Mesenchymal stem cell (in vitro differentiated cells and primary cell): ENCODE results near the gene LRRC26.

Source experiments
- DNase-seq: peaks from one replicate; pipeline ENCODE4 v3.0.0-alpha.2; 2013
- H2AFZ ChIP-seq: one replicate; pipeline ENCODE4 v1.6.1; 2013; ENCODE audit warnings: low read depth, mild to moderate bottlenecking, control low read depth, inconsistent platforms, low read length, moderate library complexity
- H2AK5ac ChIP-seq: 2 replicates; pipeline ENCODE4 v1.6.1; 2013; ENCODE audit warnings: low read length, moderate library complexity, mild to moderate bottlenecking, inconsistent platforms; ENCODE audit not compliant: severe bottlenecking
- H2BK120ac ChIP-seq: one replicate; pipeline ENCODE4 v1.6.1; 2013; ENCODE audit warnings: low read depth, mild to moderate bottlenecking, inconsistent platforms, low read length, moderate library complexity
- H2BK12ac ChIP-seq, 2 experiments: one replicate each; pipeline ENCODE4 v1.6.1; 2013; ENCODE audit warnings: inconsistent platforms in 2 of 2, low read length in 2 of 2, mild to moderate bottlenecking in 2 of 2, moderate library complexity in 2 of 2, control low read depth in 1 of 2
- H2BK15ac ChIP-seq: one replicate; pipeline ENCODE4 v1.6.1; 2013; ENCODE audit warnings: mild to moderate bottlenecking, low read depth, inconsistent platforms; ENCODE audit not compliant: poor library complexity, severe bottlenecking
- H2BK5ac ChIP-seq: 2 replicates; pipeline ENCODE4 v1.6.1; 2013; ENCODE audit warnings: low read depth, mild to moderate bottlenecking, low read length, control low read depth, inconsistent platforms; ENCODE audit not compliant: poor library complexity, severe bottlenecking
- H3K14ac ChIP-seq, 2 experiments: one replicate each; pipeline ENCODE4 v1.6.1; 2013; ENCODE audit warnings: inconsistent platforms in 2 of 2, low read length in 2 of 2, control low read depth in 1 of 2, mild to moderate bottlenecking in 1 of 2, moderate library complexity in 1 of 2
- H3K18ac ChIP-seq, 2 experiments: one replicate each; pipeline ENCODE4 v1.6.1; 2013; ENCODE audit warnings: inconsistent platforms in 2 of 2, low read length in 2 of 2, control low read depth in 1 of 2, low read depth in 1 of 2, mild to moderate bottlenecking in 1 of 2
- H3K23ac ChIP-seq, 2 experiments: one replicate each; pipeline ENCODE4 v1.6.1; 2013; ENCODE audit warnings: inconsistent platforms in 2 of 2, low read length in 2 of 2, mild to moderate bottlenecking in 2 of 2, moderate library complexity in 2 of 2, control low read depth in 1 of 2
- H3K27ac ChIP-seq: 2 replicates; pipeline ENCODE4 v1.5.1; 2013; ENCODE audit warnings: mild to moderate bottlenecking, moderate library complexity, low read length, control low read depth, inconsistent platforms; ENCODE audit not compliant: poor library complexity, severe bottlenecking
- H3K27me3 ChIP-seq, 2 experiments: 2 replicates each; pipeline versions ENCODE4 v1.6.1 to v1.7.0; 2013; ENCODE audit warnings: low read length in 2 of 2, mild to moderate bottlenecking in 2 of 2, moderate library complexity in 2 of 2, control low read depth in 1 of 2, inconsistent platforms in 1 of 2; ENCODE audit not compliant: control insufficient read depth in 1 of 2, insufficient read depth in 1 of 2
- H3K36me3 ChIP-seq, 2 experiments: 2 replicates each; pipeline versions ENCODE4 v1.6.1 to v1.7.0; 2013; ENCODE audit warnings: low read length in 2 of 2, control low read depth in 1 of 2, inconsistent platforms in 1 of 2, low read depth in 1 of 2, mild to moderate bottlenecking in 1 of 2; ENCODE audit not compliant: insufficient read depth in 2 of 2, control insufficient read depth in 1 of 2
- H3K4ac ChIP-seq, 2 experiments: one replicate each; pipeline ENCODE4 v1.6.1; 2013; ENCODE audit warnings: inconsistent platforms in 2 of 2, low read length in 2 of 2, mild to moderate bottlenecking in 2 of 2, moderate library complexity in 2 of 2, control low read depth in 1 of 2, low read depth in 1 of 2
- H3K4me1 ChIP-seq: 2 replicates; pipeline ENCODE4 v1.6.1; 2013; ENCODE audit warnings: low read depth, low read length, control low read depth; ENCODE audit not compliant: control insufficient read depth, insufficient read depth
- H3K4me2 ChIP-seq: 2 replicates; pipeline ENCODE4 v1.6.1; 2013; ENCODE audit warnings: low read length, mild to moderate bottlenecking, inconsistent platforms; ENCODE audit not compliant: poor library complexity, severe bottlenecking
- H3K4me3 ChIP-seq, 2 experiments: 2 replicates each; pipeline versions ENCODE4 v1.5.1 to v1.7.0; 2013; ENCODE audit warnings: low read length in 2 of 2, mild to moderate bottlenecking in 2 of 2, control low read depth in 1 of 2, low read depth in 1 of 2; ENCODE audit not compliant: insufficient read depth in 1 of 2
- H3K79me1 ChIP-seq: replicated peaks from 2 replicates; pipeline ENCODE4 v1.6.1; 2013; ENCODE audit warnings: mild to moderate bottlenecking, control low read depth, low read length, inconsistent platforms; ENCODE audit not compliant: poor library complexity, severe bottlenecking
- H3K9ac ChIP-seq: 2 replicates; pipeline ENCODE4 v1.7.0; 2013; ENCODE audit warnings: mild to moderate bottlenecking, low read length, moderate library complexity
- H3K9me3 ChIP-seq: 2 replicates; pipeline ENCODE4 v1.7.0; 2013; ENCODE audit warnings: mild to moderate bottlenecking, low read length; ENCODE audit not compliant: control insufficient read depth
- H4K8ac ChIP-seq: one replicate; pipeline ENCODE4 v1.6.1; 2013; ENCODE audit warnings: inconsistent platforms, mild to moderate bottlenecking, low read length, moderate library complexity
- H4K91ac ChIP-seq: one replicate; pipeline ENCODE4 v1.6.1; 2013; ENCODE audit warnings: mild to moderate bottlenecking, low read length, inconsistent platforms
- WGBS: methylation state at CpG from one replicate; pipeline ENCODE4 v1.1.7; 2013; ENCODE audit warnings: mixed read lengths; 5-methylcytosine and 5-hydroxymethylcytosine counted together

Gene LRRC26

DNA sequence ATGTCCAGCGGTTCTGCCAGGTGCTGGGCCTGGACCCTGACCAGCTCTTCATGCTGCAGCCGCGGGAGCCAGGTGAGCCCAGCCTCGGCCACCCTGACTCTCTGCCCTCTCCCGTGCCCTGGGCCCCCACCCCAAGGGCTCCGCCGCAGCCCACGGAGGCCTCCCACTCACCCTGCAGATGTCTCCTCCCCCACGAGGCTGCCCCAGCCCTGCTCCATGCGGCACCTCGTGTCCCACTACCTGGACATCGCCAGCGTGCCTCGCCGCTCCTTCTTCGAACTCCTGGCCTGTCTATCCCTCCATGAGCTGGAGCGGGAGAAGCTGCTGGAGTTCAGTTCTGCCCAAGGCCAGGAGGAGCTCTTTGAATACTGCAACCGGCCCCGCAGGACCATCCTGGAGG lies 44.8 kb upstream of the LRRC26 start:
- WGBS = 96% methylated on average over 19 of the region's 19 CpGs

DNA sequence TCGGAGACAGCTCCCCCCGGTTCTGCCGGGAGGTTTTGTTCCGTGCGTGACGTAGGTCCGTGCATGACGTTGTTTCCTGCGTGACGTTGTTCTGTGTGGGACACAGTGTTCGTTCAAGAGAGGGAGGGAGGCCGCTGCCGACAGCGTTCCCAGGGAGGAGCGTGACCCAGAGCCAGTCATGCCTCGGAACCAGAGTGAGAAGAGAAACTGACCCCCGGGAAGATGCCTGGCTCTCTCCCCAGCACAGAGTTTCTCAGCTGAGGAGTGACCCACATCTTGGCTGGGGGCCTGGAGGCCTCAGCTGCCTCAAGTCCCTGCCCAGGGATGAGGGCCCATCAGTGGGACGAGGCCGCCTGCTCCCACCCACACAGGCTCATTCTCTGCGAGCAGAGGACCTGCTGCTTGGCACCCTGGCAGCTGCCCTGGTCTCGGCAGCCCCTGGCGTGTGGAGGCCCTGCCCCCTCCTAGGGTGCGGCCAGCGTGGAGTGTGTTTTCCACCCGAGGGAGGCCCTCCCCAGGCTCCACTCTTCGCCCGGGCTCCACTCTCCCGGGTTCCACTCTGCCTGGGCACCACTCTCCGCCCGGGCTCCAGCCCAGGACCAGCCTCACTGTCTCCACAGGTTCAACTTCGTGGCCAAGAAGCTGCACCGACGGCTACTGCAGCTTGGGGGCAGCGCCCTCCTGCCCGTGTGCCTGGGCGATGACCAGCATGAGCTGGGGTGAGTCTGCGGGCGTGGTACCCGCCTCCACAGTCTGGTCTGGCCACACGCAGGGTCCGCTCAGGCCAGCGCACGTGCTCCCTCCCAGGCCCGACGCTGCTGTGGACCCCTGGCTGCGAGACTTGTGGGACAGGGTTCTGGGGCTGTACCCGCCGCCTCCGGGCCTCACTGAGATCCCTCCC lies 43.6 kb upstream of the LRRC26 start:
- H2BK120ac ChIP-seq = no peak overlapping the region
- H3K9me3 ChIP-seq = no peaks in the 10 kb centered on the region
- no peak overlapping the region for H3K4me3 ChIP-seq
- WGBS = 96% methylated on average over 49 of the region's 49 CpGs
- H2BK12ac ChIP-seq = no peak overlapping the region
- H3K27me3 ChIP-seq = no peaks in the 10 kb centered on the region
- no peak overlapping the region for H2BK15ac ChIP-seq
- H4K91ac ChIP-seq = no peak overlapping the region
- H3K4me2 ChIP-seq = no peak overlapping the region
- peaks cover 11 to 83% of the 10 kb centered on the region in 2 experiments for H3K36me3 ChIP-seq
- no peak overlapping the region for H3K4ac ChIP-seq
- no peak overlapping the region for H2AK5ac ChIP-seq
- H3K23ac ChIP-seq = no peak overlapping the region
- H3K14ac ChIP-seq = no peak overlapping the region
- H2BK5ac ChIP-seq = no peak overlapping the region
- no peak overlapping the region for H3K27ac ChIP-seq
- H2AFZ ChIP-seq = no peak overlapping the region
- H3K18ac ChIP-seq = no peak overlapping the region
- H3K79me1 ChIP-seq = peaks cover 7% of the 10 kb centered on the region
- no peak for DNase-seq
- H3K4me1 ChIP-seq = peaks cover 23% of the 10 kb centered on the region
- peak overlapping the region; percentile 10 for H4K8ac ChIP-seq
- H3K9ac ChIP-seq = no peak overlapping the region

More for the DNA sequence above, 44.8 kb upstream of the LRRC26 start:
- Histone ChIP-seq H3K27me3 (no peaks in the 10 kb centered on the region), H3K4ac (no peak overlapping the region), H2BK15ac (no peak overlapping the region), H3K27ac (no peak overlapping the region), H3K79me1 (peaks cover 3% of the 10 kb centered on the region), H4K91ac (no peak overlapping the region), H4K8ac (no peak overlapping the region), H3K4me3 (no peak overlapping the region), H3K14ac (no peak overlapping the region), H2BK5ac (no peak overlapping the region), H3K36me3 (peaks cover 5 to 70% of the 10 kb centered on the region in 2 experiments), H3K4me2 (no peak overlapping the region), H3K18ac (no peak overlapping the region), H3K9ac (no peak overlapping the region), H3K23ac (no peak overlapping the region), H3K4me1 (peaks cover 33% of the 10 kb centered on the region), H2AK5ac (no peak overlapping the region), H3K9me3 (no peaks in the 10 kb centered on the region), H2AFZ (no peak overlapping the region), H2BK12ac (no peak overlapping the region), H2BK120ac (no peak overlapping the region)
- DNase-seq = no peak

DNA sequence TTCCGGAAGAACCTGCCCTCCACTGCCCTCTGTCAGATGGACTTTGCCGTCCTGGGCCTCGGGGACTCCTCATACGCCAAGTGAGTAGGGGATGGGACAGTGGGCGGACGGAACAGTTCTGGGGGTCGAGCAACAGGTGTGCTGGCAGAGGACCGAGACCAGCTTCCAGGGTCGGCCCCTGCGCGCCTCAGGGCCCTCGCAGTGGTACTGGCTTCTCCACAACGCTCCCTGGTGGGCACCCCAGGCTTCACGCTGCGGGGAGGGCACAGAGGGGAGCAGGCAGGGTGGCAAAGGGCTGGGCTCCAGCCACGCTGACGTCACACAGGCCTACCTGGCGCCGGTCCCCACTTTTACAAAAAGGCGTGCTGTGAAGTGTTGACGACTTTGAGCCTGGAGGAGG lies 42.7 kb upstream of the LRRC26 start:
- H3K79me1 ChIP-seq = peaks cover 8% of the 10 kb centered on the region
- H3K4ac ChIP-seq = no peak overlapping the region
- H4K8ac ChIP-seq = no peak overlapping the region
- no peak for DNase-seq
- no peak overlapping the region for H3K4me3 ChIP-seq
- H3K4me1 ChIP-seq = peaks cover 14% of the 10 kb centered on the region
- H2BK5ac ChIP-seq = no peak overlapping the region
- no peak overlapping the region for H2AK5ac ChIP-seq
- no peak overlapping the region for H2BK15ac ChIP-seq
- H3K23ac ChIP-seq = no peak overlapping the region
- no peak overlapping the region for H2AFZ ChIP-seq
- no peak overlapping the region for H2BK12ac ChIP-seq
- WGBS = 92% methylated on average over 21 of the region's 21 CpGs
- no peaks in the 10 kb centered on the region for H3K9me3 ChIP-seq
- no peak overlapping the region for H4K91ac ChIP-seq
- no peak overlapping the region for H3K18ac ChIP-seq
- no peak overlapping the region for H3K14ac ChIP-seq
- H3K9ac ChIP-seq = no peak overlapping the region
- H3K36me3 ChIP-seq = peaks cover 13 to 85% of the 10 kb centered on the region in 2 experiments
- H3K4me2 ChIP-seq = no peak overlapping the region
- H3K27ac ChIP-seq = no peak overlapping the region
- no peak overlapping the region for H2BK120ac ChIP-seq
- H3K27me3 ChIP-seq = no peaks in the 10 kb centered on the region

DNA sequence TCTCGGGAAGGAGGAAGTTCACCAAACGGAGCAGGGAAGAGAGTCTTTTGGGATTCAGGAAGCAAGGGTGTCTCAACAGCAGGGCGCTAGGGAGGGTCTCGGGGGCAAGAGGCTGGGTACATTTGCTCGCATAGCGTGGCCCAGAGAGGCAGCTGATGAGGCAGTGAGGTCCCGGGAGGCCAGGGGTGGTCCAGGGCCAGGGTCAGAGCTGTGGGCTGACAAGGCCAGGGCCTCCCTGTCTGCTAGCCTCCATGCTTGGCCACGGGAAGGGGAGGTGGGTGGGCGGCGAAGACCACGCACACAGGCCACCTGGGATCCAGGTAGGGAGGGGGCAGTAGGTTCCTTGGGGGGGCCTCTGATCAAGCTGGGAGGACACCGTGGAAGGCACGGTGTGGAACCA lies 41.7 kb upstream of the LRRC26 start:
- WGBS = 88% methylated on average over 13 of the region's 13 CpGs
- H2BK15ac ChIP-seq = no peak overlapping the region
- no peaks in the 10 kb centered on the region for H3K27me3 ChIP-seq

More for the DNA sequence above, 41.7 kb upstream of the LRRC26 start:
- no peak overlapping the region for H2AFZ ChIP-seq
- no peaks in the 10 kb centered on the region for H3K9me3 ChIP-seq
- H3K36me3 ChIP-seq = peaks cover 21 to 88% of the 10 kb centered on the region in 2 experiments
- no peak overlapping the region for H4K8ac ChIP-seq
- peaks cover 10% of the 10 kb centered on the region for H3K4me1 ChIP-seq
- H2BK120ac ChIP-seq = no peak overlapping the region
- H3K27ac ChIP-seq = no peak overlapping the region
- H4K91ac ChIP-seq = no peak overlapping the region
- H2AK5ac ChIP-seq = no peak overlapping the region
- no peak for DNase-seq
- H3K4me2 ChIP-seq = no peak overlapping the region
- no peak overlapping the region for H3K23ac ChIP-seq
- H2BK12ac ChIP-seq = no peak overlapping the region
- no peak overlapping the region for H3K4ac ChIP-seq
- peaks cover 17% of the 10 kb centered on the region for H3K79me1 ChIP-seq
- H3K14ac ChIP-seq = no peak overlapping the region
- H3K4me3 ChIP-seq = no peak overlapping the region
- H3K18ac ChIP-seq = no peak overlapping the region
- H2BK5ac ChIP-seq = no peak overlapping the region
- H3K9ac ChIP-seq = no peak overlapping the region
